ENCODE results near the gene POU6F2. TPM values are rescaled to one million over a fixed set of nuclear protein-coding genes. Genes with fewer than 3 reads are reported as not detected.

POU6F2 gene
- total RNA-seq, 1 experiment from 2014 or later: 3.9 TPM

GRCh38 chr7:39515534-39516228, 538.0 kb downstream of the POU6F2 start:
- CTCF ChIA-PET: no interaction called here
- Histone ChIP-seq H3K9me3 (no peaks in the 10 kb centered on the region), H3K4me3 (ENCODE audit: low read depth, low read length) (no peak overlapping the region), H3K36me3 (ENCODE audit: control insufficient read depth, insufficient read depth, low read length) (no peaks in the 10 kb centered on the region), H3K4me1 (no peaks in the 10 kb centered on the region), H3K27me3 (replicated peaks; ENCODE audit: control insufficient read depth, insufficient read depth, low read length) (no peaks in the 10 kb centered on the region)
- Mint-ChIP-seq H3K9me3 (ENCODE audit: unreplicated experiment) (peaks cover under 1% of the 10 kb centered on the region), H3K4me3 (ENCODE audit: unreplicated experiment) (no peak overlapping the region), H3K27ac (ENCODE audit: unreplicated experiment) (no peak overlapping the region), H3K4me1 (ENCODE audit: low read depth, unreplicated experiment) (no peaks in the 10 kb centered on the region), H3K36me3 (ENCODE audit: insufficient read depth, unreplicated experiment) (no peaks in the 10 kb centered on the region), H3K27me3 (ENCODE audit: insufficient read depth, unreplicated experiment) (peaks cover 8% of the 10 kb centered on the region)
- TF ChIP-seq CTCF (IDR thresholded peaks at IDR 0.05; ENCODE audit: insufficient read depth in 1 of 2, low read depth in 1 of 2, low read length in 1 of 2, severe bottlenecking in 1 of 2, unreplicated experiment in 1 of 2): no peak
- no TSS peak for BruUV-seq (replicated peaks)
- intact Hi-C loops (cut with micrococcal nuclease; ENCODE audit: unreplicated experiment): no loop called here
- POLR2A ChIA-PET: no interaction called here
- DNase-seq: no peak

DNA sequence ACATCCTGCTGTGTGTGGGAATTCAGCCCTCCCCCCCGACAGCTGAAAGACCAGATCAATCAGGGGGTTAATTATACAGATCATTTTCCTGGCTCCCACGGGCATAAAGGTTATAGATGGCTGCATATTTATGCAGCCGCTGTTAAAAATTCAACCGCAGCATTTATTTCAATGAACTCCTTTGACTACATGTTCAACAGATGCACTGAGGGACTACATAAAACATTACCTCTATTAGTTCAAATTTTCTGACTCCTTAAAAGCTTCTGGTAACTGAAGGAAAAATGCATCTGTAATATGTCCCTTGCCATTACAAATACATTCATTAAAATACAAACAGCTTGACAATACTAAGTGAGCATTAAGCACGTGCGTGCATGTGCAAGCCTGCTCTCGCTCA, 538.8 kb downstream of the POU6F2 start:
- Histone ChIP-seq H3K9me3 (no peaks in the 10 kb centered on the region), H3K4me1 (no peaks in the 10 kb centered on the region), H3K4me3 (ENCODE audit: low read depth, low read length) (no peak overlapping the region), H3K36me3 (ENCODE audit: control insufficient read depth, insufficient read depth, low read length) (no peaks in the 10 kb centered on the region), H3K27me3 (replicated peaks; ENCODE audit: control insufficient read depth, insufficient read depth, low read length) (no peaks in the 10 kb centered on the region)
- ChIA-PET CTCF (no interaction called here), POLR2A (no interaction called here)
- Mint-ChIP-seq H3K27me3 (ENCODE audit: insufficient read depth, unreplicated experiment) (peaks cover 8% of the 10 kb centered on the region), H3K4me1 (ENCODE audit: low read depth, unreplicated experiment) (no peaks in the 10 kb centered on the region), H3K36me3 (ENCODE audit: insufficient read depth, unreplicated experiment) (no peaks in the 10 kb centered on the region), H3K4me3 (ENCODE audit: unreplicated experiment) (no peak overlapping the region), H3K27ac (ENCODE audit: unreplicated experiment) (no peak overlapping the region), H3K9me3 (ENCODE audit: unreplicated experiment) (no peaks in the 10 kb centered on the region)
- no peak for TF ChIP-seq CTCF (IDR thresholded peaks at IDR 0.05; ENCODE audit: insufficient read depth in 1 of 2, low read depth in 1 of 2, low read length in 1 of 2, severe bottlenecking in 1 of 2, unreplicated experiment in 1 of 2)
- no peak for DNase-seq
- intact Hi-C loops (cut with micrococcal nuclease; ENCODE audit: unreplicated experiment): no loop called here
- no TSS peak for BruUV-seq (replicated peaks)

DNA sequence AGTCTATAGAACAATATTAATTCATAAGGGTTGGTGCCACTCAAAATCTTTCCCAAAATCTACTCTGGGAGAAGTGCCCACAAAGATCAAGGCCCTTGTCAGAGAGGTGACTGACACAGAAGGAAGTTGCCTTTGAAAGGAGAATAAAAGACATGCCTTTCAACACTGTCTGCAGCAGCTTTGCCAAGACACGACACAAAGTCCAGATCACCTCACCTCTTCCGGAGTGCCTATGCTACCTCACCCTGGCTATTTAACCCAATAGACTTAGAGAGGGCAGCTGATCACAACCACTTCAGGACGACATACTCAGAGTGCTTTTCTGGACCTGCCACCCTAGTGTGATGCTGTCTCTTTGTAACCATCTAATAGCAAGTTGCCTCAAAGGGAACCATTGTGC, 539.5 kb downstream of the POU6F2 start:
- CTCF ChIA-PET: no interaction called here
- no peaks in the 10 kb centered on the region for H3K9me3 ChIP-seq
- H3K4me3 ChIP-seq (ENCODE audit: low read depth, low read length): no peak overlapping the region
- Mint-ChIP-seq H3K4me1 (ENCODE audit: low read depth, unreplicated experiment) (no peaks in the 10 kb centered on the region), H3K27me3 (ENCODE audit: insufficient read depth, unreplicated experiment) (peaks cover 8% of the 10 kb centered on the region), H3K4me3 (ENCODE audit: unreplicated experiment) (no peak overlapping the region), H3K27ac (ENCODE audit: unreplicated experiment) (no peak overlapping the region), H3K36me3 (ENCODE audit: insufficient read depth, unreplicated experiment) (no peaks in the 10 kb centered on the region), H3K9me3 (ENCODE audit: unreplicated experiment) (no peaks in the 10 kb centered on the region)
- no peak for DNase-seq
- no peak for TF ChIP-seq CTCF (IDR thresholded peaks at IDR 0.05; ENCODE audit: insufficient read depth in 1 of 2, low read depth in 1 of 2, low read length in 1 of 2, severe bottlenecking in 1 of 2, unreplicated experiment in 1 of 2)
- POLR2A ChIA-PET: no interaction called here
- H3K27me3 ChIP-seq (replicated peaks; ENCODE audit: control insufficient read depth, insufficient read depth, low read length): no peaks in the 10 kb centered on the region
- no TSS peak for BruUV-seq (replicated peaks)
- H3K36me3 ChIP-seq (ENCODE audit: control insufficient read depth, insufficient read depth, low read length): no peaks in the 10 kb centered on the region
- intact Hi-C loops (cut with micrococcal nuclease; ENCODE audit: unreplicated experiment): no loop called here
- H3K4me1 ChIP-seq: no peaks in the 10 kb centered on the region

Other genes starting within 250 kb of the POU6F2 start
- 73.9 and 86.9 TPM in 2 replicates for gene VPS41, start 68.7 kb upstream of the POU6F2 start, total RNA-seq (2022)

Measured in Caco-2 (cell line).